ENCODE results near the gene SEMA6B. TPM values are rescaled to one million over a fixed set of nuclear protein-coding genes. Genes with fewer than 3 reads are reported as not detected.
A peak's percentile ranks its signal among the peaks of the same experiment; 100 is the strongest.

Gene SEMA6B
- total RNA-seq, 1 donor from 2014 or later: 11.3 TPM

DNA sequence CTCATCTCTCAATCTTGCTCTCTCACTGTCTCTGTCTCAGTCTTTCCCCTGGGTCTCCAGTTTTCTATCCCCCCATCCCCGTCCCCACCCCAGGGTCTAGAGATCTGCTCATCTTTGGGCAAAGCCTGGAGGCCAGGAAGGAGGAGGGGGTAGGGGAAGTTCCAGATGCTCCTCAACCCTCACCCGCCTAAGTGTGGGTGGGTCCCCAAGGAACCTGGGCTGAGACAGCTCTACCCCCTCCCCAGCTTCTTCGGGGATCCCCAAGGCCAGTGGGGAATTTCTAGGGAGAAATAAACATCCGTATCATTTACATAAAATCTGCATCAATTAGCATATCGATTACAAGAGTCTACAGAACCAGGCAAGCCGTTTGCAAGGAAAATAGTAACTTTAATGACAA lies 31.8 kb upstream of the SEMA6B start:
- no peak for ATAC-seq
- H3K4me1 ChIP-seq: no peaks in the 10 kb centered on the region
- peaks cover 64% of the 10 kb centered on the region for H3K27me3 ChIP-seq (ENCODE audit: low read depth)
- no peak for DNase-seq
- no peak overlapping the region for H3K27ac ChIP-seq
- intact Hi-C loops (cut with DNase I): no loop called here
- no peak overlapping the region for H3K4me3 ChIP-seq
- H3K36me3 ChIP-seq: no peaks in the 10 kb centered on the region
- TF ChIP-seq, protein P1, sequence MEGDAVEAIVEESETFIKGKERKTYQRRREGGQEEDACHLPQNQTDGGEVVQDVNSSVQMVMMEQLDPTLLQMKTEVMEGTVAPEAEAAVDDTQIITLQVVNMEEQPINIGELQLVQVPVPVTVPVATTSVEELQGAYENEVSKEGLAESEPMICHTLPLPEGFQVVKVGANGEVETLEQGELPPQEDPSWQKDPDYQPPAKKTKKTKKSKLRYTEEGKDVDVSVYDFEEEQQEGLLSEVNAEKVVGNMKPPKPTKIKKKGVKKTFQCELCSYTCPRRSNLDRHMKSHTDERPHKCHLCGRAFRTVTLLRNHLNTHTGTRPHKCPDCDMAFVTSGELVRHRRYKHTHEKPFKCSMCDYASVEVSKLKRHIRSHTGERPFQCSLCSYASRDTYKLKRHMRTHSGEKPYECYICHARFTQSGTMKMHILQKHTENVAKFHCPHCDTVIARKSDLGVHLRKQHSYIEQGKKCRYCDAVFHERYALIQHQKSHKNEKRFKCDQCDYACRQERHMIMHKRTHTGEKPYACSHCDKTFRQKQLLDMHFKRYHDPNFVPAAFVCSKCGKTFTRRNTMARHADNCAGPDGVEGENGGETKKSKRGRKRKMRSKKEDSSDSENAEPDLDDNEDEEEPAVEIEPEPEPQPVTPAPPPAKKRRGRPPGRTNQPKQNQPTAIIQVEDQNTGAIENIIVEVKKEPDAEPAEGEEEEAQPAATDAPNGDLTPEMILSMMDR (IDR thresholded peaks at IDR 0.05): no peak
- no peaks in the 10 kb centered on the region for H3K9me3 ChIP-seq

DNA sequence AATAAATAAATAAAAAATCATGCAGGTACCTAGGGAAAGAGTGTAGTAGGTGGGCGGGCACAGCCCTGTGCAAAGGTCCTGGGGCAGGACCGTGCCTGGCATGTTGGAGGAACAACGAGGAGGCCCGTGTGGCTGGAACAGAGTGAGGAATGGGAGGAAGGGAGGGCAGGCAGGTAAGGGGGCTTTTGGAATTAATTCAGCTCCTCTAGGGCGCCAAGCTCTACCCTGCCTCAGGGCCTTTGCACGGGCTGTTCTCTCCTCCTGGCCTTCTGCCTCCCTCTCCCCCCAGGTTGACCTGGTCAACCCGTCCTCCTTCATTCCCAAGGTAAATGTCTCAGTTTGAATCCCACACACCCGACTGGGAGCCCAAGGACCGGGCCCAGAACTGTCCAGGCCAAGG lies 31.1 kb upstream of the SEMA6B start:
- Histone ChIP-seq H3K27ac (no peak overlapping the region), H3K36me3 (no peaks in the 10 kb centered on the region), H3K4me3 (no peak overlapping the region), H3K4me1 (no peaks in the 10 kb centered on the region), H3K27me3 (ENCODE audit: low read depth) (peaks cover 64% of the 10 kb centered on the region), H3K9me3 (no peaks in the 10 kb centered on the region)
- intact Hi-C loops (cut with DNase I): no loop called here
- DNase-seq: no peak
- TF ChIP-seq, protein P1 (IDR thresholded peaks at IDR 0.05): no peak
- no peak for ATAC-seq

DNA sequence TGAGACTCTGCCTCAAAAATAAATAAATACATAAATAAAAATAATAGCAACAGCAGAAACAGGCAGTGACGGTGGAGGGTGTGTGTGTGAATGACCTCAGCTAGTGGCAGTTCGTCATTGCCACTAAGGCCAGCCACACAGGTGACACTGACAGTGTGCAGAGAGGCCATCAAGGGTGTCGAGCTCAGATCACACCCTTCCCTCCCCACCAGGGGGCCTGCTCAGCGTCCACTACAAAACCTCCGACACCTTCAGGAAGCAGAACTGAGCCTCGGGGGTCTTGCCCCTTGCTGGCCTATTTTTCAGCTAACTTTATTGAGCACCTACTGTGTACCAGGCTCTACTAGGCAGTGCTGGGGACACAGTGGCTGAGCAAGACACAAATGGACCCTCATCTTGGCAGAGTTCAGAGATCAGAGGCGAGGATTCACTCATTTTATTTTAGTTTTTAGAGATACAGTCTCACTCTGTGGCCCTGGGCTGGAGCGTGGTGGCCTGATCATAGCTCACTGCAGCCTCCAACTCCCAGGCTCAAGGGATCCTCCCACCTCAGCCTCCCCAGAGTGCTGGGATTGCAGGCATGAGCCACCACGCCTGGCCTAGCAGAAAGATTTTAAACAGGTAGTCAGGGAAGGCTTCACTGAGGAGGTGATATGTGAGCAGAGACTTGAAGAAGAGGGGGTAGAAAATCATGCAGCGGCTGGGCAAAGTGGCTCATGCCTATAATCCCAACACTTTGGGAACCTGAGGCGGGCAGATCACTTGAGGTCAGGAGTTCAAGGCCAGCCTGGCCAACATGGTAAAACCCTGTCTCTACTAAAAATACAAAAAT lies 30.3 kb upstream of the SEMA6B start:
- TF ChIP-seq, protein P1 (IDR thresholded peaks at IDR 0.05): peak; percentile 19
- H3K27me3 ChIP-seq (ENCODE audit: low read depth): peaks cover 64% of the 10 kb centered on the region

DNA sequence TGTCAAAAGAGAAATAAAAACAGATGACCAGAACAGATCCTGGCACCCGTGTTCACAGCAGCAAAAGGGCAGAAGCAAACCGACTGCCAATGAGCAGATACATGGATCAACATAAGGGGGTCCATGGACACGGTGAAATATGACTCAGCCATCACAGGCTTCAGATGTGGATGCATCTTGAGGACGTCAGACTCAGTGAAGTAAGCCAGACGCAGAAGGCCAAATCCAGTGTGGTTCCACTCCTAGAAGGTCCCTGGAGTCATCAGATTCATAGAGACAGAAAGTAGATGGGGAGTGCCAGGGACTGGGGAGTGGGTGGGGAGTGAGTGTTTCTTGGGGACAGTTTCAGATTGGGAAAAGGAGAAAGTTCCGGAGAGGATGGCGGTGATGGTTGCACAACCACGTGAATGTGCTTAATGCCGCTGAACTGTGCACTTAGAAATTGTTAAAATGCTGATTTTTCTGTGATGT lies 28.8 kb upstream of the SEMA6B start:
- no peak overlapping the region for H3K27ac ChIP-seq
- ATAC-seq: no peak
- TF ChIP-seq, protein P1 (IDR thresholded peaks at IDR 0.05): no peak
- H3K36me3 ChIP-seq: no peaks in the 10 kb centered on the region
- DNase-seq: no peak
- no peak overlapping the region for H3K4me3 ChIP-seq
- H3K9me3 ChIP-seq: no peaks in the 10 kb centered on the region
- peaks cover 65% of the 10 kb centered on the region for H3K27me3 ChIP-seq (ENCODE audit: low read depth)
- intact Hi-C loops (cut with DNase I): no loop called here
- peaks cover 11% of the 10 kb centered on the region for H3K4me1 ChIP-seq

More for the DNA sequence above, 30.3 kb upstream of the SEMA6B start:
- H3K27ac ChIP-seq: no peak overlapping the region
- no peak for ATAC-seq
- H3K36me3 ChIP-seq: no peaks in the 10 kb centered on the region
- no peak overlapping the region for H3K4me3 ChIP-seq
- H3K4me1 ChIP-seq: peaks cover 1% of the 10 kb centered on the region
- H3K9me3 ChIP-seq: no peaks in the 10 kb centered on the region
- intact Hi-C loops (cut with DNase I): no loop called here
- no peak for DNase-seq

DNA sequence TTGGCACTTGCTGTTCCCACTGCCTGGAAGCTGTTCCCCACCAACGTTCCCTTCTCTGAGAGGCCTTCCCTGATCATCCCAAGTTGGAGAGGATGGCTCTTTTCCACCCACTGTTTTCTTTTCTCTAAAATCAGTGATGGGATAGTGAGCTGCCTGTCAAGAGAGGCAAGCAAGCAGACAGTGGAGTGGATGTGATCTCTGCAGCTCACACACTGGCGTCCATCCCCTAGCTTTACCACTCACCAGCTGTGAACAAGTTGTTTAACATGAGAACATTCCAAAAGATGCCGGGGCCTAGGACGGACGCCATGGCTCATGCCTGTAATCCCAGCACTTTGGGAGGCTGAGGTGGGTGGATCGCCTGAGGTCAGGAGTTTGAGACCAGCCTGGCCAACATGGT lies 28.0 kb upstream of the SEMA6B start:
- H3K4me3 ChIP-seq: no peak overlapping the region
- peaks cover 11% of the 10 kb centered on the region for H3K4me1 ChIP-seq
- TF ChIP-seq, protein P1 (IDR thresholded peaks at IDR 0.05): no peak
- peaks cover 73% of the 10 kb centered on the region for H3K27me3 ChIP-seq (ENCODE audit: low read depth)
- DNase-seq (no peak), ATAC-seq (no peak)
- intact Hi-C loops (cut with DNase I): no loop called here
- no peak overlapping the region for H3K27ac ChIP-seq
- no peaks in the 10 kb centered on the region for H3K36me3 ChIP-seq
- no peaks in the 10 kb centered on the region for H3K9me3 ChIP-seq
